ENCODE data around the gene ARID4B.

The ARID4B gene

GRCh38 chr1:235328271-235329138 lies 526 bp upstream of the ARID4B start, which contains the start of gene GGPS1 (continued):
- TF ChIP-seq, protein P1, sequence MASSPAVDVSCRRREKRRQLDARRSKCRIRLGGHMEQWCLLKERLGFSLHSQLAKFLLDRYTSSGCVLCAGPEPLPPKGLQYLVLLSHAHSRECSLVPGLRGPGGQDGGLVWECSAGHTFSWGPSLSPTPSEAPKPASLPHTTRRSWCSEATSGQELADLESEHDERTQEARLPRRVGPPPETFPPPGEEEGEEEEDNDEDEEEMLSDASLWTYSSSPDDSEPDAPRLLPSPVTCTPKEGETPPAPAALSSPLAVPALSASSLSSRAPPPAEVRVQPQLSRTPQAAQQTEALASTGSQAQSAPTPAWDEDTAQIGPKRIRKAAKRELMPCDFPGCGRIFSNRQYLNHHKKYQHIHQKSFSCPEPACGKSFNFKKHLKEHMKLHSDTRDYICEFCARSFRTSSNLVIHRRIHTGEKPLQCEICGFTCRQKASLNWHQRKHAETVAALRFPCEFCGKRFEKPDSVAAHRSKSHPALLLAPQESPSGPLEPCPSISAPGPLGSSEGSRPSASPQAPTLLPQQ (tag by site-specific recombination; IDR thresholded peaks at IDR 0.05), result peak; percentile 88
- TF ChIP-seq ZNF626 (tag by site-specific recombination; IDR thresholded peaks at IDR 0.05) (no peak), ZNF747 (tag by site-specific recombination; IDR thresholded peaks at IDR 0.05) (no peak), ZNF114 (tag by site-specific recombination; IDR thresholded peaks at IDR 0.05) (no peak), ZNF10 (tag by site-specific recombination; IDR thresholded peaks at IDR 0.05) (peak; percentile 64), GLI4 (tag by site-specific recombination; IDR thresholded peaks at IDR 0.05) (peak; percentile 86; the same call in 1 of the 2 replicates), ZBTB21 (tag by site-specific recombination; IDR thresholded peaks at IDR 0.05) (peak; percentile 79), FEZF1 (tag by site-specific recombination; IDR thresholded peaks at IDR 0.05) (no peak), YY2 (tag by site-specific recombination; IDR thresholded peaks at IDR 0.05) (peak; percentile 43), ZBTB44 (tag by site-specific recombination; IDR thresholded peaks at IDR 0.05) (peak; percentile 50; the same call in 1 of the 2 replicates), ZNF629 (tag by site-specific recombination; IDR thresholded peaks at IDR 0.05) (peak; percentile 91), KLF10 (tag by site-specific recombination; IDR thresholded peaks at IDR 0.05) (peak; percentile 54), ZNF404 (tag by site-specific recombination; IDR thresholded peaks at IDR 0.05) (no peak), ZNF571 (tag by site-specific recombination; IDR thresholded peaks at IDR 0.05) (no peak), ZNF776 (tag by site-specific recombination; IDR thresholded peaks at IDR 0.05; ENCODE audit: borderline replicate concordance) (no peak), ZNF324 (tag by site-specific recombination; IDR thresholded peaks at IDR 0.05) (peak; percentile 95), ZNF292 (tag by site-specific recombination; IDR thresholded peaks at IDR 0.05; ENCODE audit: borderline replicate concordance, low read depth) (no peak), ZNF223 (tag by site-specific recombination; IDR thresholded peaks at IDR 0.05) (no peak), ZNF274 (IDR thresholded peaks at IDR 0.05; ENCODE audit: low read length) (no peak), ZNF274 (tag by site-specific recombination; IDR thresholded peaks at IDR 0.05; ENCODE audit: borderline replicate concordance) (no peak), ZNF639 (tag by site-specific recombination; IDR thresholded peaks at IDR 0.05) (peak; percentile 81), ZBTB8A (tag by site-specific recombination; IDR thresholded peaks at IDR 0.05) (peak; percentile 29; the same call in 1 of the 2 replicates), ZNF449 (tag by site-specific recombination; IDR thresholded peaks at IDR 0.05) (no peak), ZNF664 (tag by site-specific recombination; IDR thresholded peaks at IDR 0.05) (no peak), KLF1 (tag by site-specific recombination; IDR thresholded peaks at IDR 0.05) (peak; percentile 81)
- TF ChIP-seq, protein P2, sequence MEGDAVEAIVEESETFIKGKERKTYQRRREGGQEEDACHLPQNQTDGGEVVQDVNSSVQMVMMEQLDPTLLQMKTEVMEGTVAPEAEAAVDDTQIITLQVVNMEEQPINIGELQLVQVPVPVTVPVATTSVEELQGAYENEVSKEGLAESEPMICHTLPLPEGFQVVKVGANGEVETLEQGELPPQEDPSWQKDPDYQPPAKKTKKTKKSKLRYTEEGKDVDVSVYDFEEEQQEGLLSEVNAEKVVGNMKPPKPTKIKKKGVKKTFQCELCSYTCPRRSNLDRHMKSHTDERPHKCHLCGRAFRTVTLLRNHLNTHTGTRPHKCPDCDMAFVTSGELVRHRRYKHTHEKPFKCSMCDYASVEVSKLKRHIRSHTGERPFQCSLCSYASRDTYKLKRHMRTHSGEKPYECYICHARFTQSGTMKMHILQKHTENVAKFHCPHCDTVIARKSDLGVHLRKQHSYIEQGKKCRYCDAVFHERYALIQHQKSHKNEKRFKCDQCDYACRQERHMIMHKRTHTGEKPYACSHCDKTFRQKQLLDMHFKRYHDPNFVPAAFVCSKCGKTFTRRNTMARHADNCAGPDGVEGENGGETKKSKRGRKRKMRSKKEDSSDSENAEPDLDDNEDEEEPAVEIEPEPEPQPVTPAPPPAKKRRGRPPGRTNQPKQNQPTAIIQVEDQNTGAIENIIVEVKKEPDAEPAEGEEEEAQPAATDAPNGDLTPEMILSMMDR (tag by site-specific recombination; IDR thresholded peaks at IDR 0.05), result no peak; the same call in 1 of the 2 replicates
- TF ChIP-seq, protein P3, sequence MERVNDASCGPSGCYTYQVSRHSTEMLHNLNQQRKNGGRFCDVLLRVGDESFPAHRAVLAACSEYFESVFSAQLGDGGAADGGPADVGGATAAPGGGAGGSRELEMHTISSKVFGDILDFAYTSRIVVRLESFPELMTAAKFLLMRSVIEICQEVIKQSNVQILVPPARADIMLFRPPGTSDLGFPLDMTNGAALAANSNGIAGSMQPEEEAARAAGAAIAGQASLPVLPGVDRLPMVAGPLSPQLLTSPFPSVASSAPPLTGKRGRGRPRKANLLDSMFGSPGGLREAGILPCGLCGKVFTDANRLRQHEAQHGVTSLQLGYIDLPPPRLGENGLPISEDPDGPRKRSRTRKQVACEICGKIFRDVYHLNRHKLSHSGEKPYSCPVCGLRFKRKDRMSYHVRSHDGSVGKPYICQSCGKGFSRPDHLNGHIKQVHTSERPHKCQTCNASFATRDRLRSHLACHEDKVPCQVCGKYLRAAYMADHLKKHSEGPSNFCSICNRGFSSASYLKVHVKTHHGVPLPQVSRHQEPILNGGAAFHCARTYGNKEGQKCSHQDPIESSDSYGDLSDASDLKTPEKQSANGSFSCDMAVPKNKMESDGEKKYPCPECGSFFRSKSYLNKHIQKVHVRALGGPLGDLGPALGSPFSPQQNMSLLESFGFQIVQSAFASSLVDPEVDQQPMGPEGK (tag by site-specific recombination; IDR thresholded peaks at IDR 0.05), result peak; percentile 90
